GM23338 (cell line): ENCODE results near the gene OAS3.

Experiments used
- CREB1 ChIP-seq: fragments of 250-450 bp; sonication (Bioruptor Pico); IDR thresholded peaks from 2 replicates; pipeline ENCODE4 v1.5.0; 2020; ENCODE audit warnings: low read depth, mild to moderate bottlenecking, moderate library complexity
- CTCF ChIP-seq, 2 experiments: fragments of 200-600 bp in 1 of 2; sonication (generic) in 1 of 2; conservative IDR thresholded peaks; 2 replicates each; pipeline versions ENCODE4 v1.5.1 to v1.6.1; 2016 to 2017; ENCODE audit warnings: antibody characterized with exemption in 2 of 2, low read depth in 2 of 2, mild to moderate bottlenecking in 2 of 2, moderate library complexity in 1 of 2
- EZH2 ChIP-seq: fragments of 200-600 bp; sonication (generic); IDR thresholded peaks from one replicate; pipeline ENCODE4 v1.8.0; 2017; ENCODE audit warnings: antibody characterized with exemption, mild to moderate bottlenecking, low read depth; ENCODE audit not compliant: unreplicated experiment
- EZH2phosphoT487 ChIP-seq: fragments of 200-600 bp; sonication (generic); IDR thresholded peaks from one replicate; pipeline ENCODE4 v1.8.1; 2018; ENCODE audit warnings: antibody characterized with exemption; ENCODE audit not compliant: unreplicated experiment
- POLR2AphosphoS5 ChIP-seq: IDR thresholded peaks from 2 replicates; pipeline ENCODE4 v1.6.1; 2016; ENCODE audit warnings: antibody characterized with exemption, low read depth

GRCh38 chr12:112927925-112928324 is 10.3 kb upstream of the OAS3 start:
- no peak for TF ChIP-seq EZH2phosphoT487
- TF ChIP-seq CTCF (conservative IDR thresholded peaks at IDR 0.05; ENCODE audit: low read depth in 2 of 2): no peak
- TF ChIP-seq POLR2AphosphoS5: no peak
- TF ChIP-seq EZH2: no peak
- no peak for TF ChIP-seq CREB1 (CRISPR knock-in tag)
